ENCODE data around the gene SNAP23.
A peak's percentile ranks its signal among the peaks of the same experiment; 100 is the strongest.
"Not testable (repeated sequence)": the region's sequence is repeated elsewhere in the genome, so short reads cannot be mapped to it uniquely, and the experiment has no call there.

SNAP23 gene

GRCh38 chr15:42498212-42499068 lies 3.0 kb downstream of the SNAP23 start:
- no peak for DNase-seq

GRCh38 chr15:42499858-42500609 lies 4.6 kb downstream of the SNAP23 start:
- no peak for DNase-seq

- no peak for DNase-seq
Measured at GRCh38 chr15:42502477-42502876, 7.0 kb downstream of the SNAP23 start.

GRCh38 chr15:42503825-42504224 lies 8.4 kb downstream of the SNAP23 start:
- DNase-seq: no peak

GRCh38 chr15:42504631-42505030 lies 9.2 kb downstream of the SNAP23 start:
- no peak for DNase-seq

- DNase-seq: no peak
Measured at GRCh38 chr15:42507514-42507913, 12.1 kb downstream of the SNAP23 start.

GRCh38 chr15:42508263-42508690 lies 12.8 kb downstream of the SNAP23 start:
- no peak for DNase-seq

- no peak for DNase-seq
Measured at GRCh38 chr15:42510258-42511006, 15.0 kb downstream of the SNAP23 start.

- no peak for DNase-seq
Measured at GRCh38 chr15:42511007-42511391, 15.6 kb downstream of the SNAP23 start.

- no peak for DNase-seq
Measured at GRCh38 chr15:42523331-42523730, 27.9 kb downstream of the SNAP23 start.

- DNase-seq: no peak
Measured at GRCh38 chr15:42528970-42529369, 33.5 kb downstream of the SNAP23 start.

- no peak for DNase-seq
Measured at GRCh38 chr15:42533246-42533645, 37.8 kb downstream of the SNAP23 start.

GRCh38 chr15:42544853-42545629 lies 49.6 kb downstream of the SNAP23 start:
- DNase-seq: no peak

- DNase-seq: no peak
Measured at GRCh38 chr15:42547918-42548248, 52.4 kb downstream of the SNAP23 start.

- DNase-seq: peak; percentile 79
Measured at GRCh38 chr15:42548249-42549031, 53.0 kb downstream of the SNAP23 start, which contains the start of the genes HAUS2 and LRRC57. Gene HAUS2 (plus strand): TSS chr15:42548838. CDS start chr15:42548873, 35 bp downstream. Gene LRRC57 (minus strand): TSS chr15:42548793. CDS start chr15:42548434, 359 bp downstream.

- no peak for DNase-seq
Measured at GRCh38 chr15:42549032-42549491, 53.6 kb downstream of the SNAP23 start.

- no peak for DNase-seq
Measured at GRCh38 chr15:42549741-42550392, 54.4 kb downstream of the SNAP23 start.

GRCh38 chr15:42553554-42553953 lies 58.1 kb downstream of the SNAP23 start:
- DNase-seq: no peak

GRCh38 chr15:42556550-42557207 lies 61.2 kb downstream of the SNAP23 start:
- not testable (repeated sequence) for DNase-seq

GRCh38 chr15:42558739-42559138 lies 63.3 kb downstream of the SNAP23 start:
- no peak for DNase-seq
